ENCODE results near the gene LDLRAD4. TPM values are rescaled to one million over a fixed set of nuclear protein-coding genes. Genes with fewer than 3 reads are reported as not detected.
"Not testable (repeated sequence)": the region's sequence is repeated elsewhere in the genome, so short reads cannot be mapped to it uniquely, and the experiment has no call there.

LDLRAD4 gene
- total RNA-seq, 1 donor from 2014 or later, result 30.5 TPM

DNA sequence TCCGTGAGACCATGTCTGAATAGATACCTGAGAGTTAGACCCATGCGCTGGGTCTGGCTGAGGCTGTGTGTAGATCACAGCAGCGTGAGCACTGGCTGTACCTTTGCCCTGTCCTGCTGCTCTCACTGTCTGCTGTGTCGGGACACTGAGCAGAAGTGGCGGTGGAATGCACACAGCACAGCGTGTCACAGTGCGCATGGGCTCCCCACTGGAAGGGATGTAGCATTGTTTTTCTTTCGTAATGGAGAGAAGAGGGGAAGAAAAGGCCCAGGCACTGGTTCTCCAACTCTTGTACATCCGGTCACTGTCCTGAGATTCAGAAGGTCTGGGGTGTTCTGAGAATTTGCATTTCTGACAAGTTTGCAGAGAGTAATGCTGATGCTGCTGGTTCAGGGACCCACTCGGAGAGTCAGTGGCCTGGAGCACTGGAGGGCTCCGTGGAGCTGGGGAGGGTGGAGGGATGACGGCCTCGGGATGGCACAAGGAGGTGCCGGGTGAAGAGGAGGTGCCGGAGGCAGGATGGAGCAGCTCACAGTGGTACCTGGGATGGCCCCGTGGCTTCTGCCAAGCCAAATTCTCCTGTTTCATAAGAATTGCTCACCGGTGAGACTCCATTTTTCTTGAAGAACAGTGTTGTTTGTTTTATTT is 252.8 kb downstream of the LDLRAD4 start:
- intact Hi-C loops (cut with micrococcal nuclease), result no loop called here

DNA sequence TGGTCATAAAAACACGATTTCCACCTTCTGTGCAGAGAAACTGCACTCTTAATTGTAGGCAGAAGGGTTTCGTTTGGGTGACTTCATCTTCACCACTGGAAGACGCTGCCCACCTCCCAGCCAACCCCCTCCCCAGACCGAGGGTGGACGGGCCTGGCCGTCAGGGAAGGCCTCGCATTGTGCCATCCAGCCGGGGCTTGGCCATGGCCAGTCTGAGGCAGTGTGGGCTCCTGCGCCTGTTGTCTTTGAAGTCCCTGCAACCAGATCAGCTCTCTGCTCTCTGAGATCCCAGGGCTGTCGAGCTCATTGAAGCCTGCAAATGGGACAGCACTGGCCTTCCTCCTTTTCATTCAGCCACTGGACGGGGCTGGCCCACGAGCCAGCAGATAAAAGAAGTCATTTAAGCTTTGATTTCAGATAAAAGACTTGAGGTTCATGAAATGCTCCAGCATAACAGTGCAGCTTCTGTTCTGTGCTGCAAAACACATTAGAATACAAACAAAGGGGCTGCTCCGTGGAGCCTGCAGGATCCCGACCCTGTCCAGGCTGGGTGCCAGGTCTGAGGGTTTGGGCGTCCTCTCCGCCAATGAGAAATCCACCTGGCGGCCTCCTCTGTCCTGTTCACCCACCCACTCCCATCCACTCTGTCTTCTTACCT is 253.5 kb downstream of the LDLRAD4 start:
- Mint-ChIP-seq H3K27me3 (ENCODE audit: low read depth) (no peaks in the 10 kb centered on the region), H3K36me3 (ENCODE audit: low read depth) (peaks cover 54% of the 10 kb centered on the region), H3K4me1 (ENCODE audit: low read depth) (peaks cover 18% of the 10 kb centered on the region), H3K27ac (no peak overlapping the region), H3K9me3 (peaks cover 10% of the 10 kb centered on the region), H3K4me3 (ENCODE audit: low read depth) (no peak overlapping the region)
- DNase-seq (ENCODE audit: low spot score), result no peak
- intact Hi-C loops (cut with micrococcal nuclease), result no loop called here

More for the DNA sequence above, 252.8 kb downstream of the LDLRAD4 start:
- Mint-ChIP-seq H3K4me3 (ENCODE audit: low read depth) (no peak overlapping the region), H3K9me3 (peaks cover 18% of the 10 kb centered on the region), H3K27ac (no peak overlapping the region), H3K27me3 (ENCODE audit: low read depth) (no peaks in the 10 kb centered on the region), H3K4me1 (ENCODE audit: low read depth) (peaks cover 21% of the 10 kb centered on the region), H3K36me3 (ENCODE audit: low read depth) (peaks cover 56% of the 10 kb centered on the region)
- DNase-seq (ENCODE audit: low spot score), result no peak

DNA sequence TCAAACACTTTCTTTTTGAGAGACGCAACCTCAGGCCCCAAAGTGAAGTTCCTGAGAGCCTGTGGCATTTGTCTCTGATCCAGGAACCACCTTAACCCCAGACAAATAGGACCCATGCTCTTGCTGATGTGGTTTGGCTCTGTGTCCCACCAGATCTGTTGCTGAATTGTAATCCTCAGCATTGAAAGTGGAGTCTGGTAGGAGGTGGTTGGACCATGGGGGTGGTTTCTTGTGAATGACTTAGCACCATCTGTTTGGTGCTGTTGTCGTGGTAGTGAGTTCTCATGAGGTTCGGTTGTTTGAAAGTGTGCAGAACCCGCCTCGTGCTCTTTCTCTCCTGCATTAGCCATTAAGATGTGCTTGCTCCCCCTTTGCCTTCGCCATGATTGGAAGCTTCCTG is 255.2 kb downstream of the LDLRAD4 start:
- no peaks in the 10 kb centered on the region for H3K27me3 Mint-ChIP-seq (ENCODE audit: low read depth)
- no peak for DNase-seq (ENCODE audit: low spot score)
- H3K9me3 Mint-ChIP-seq, result no peaks in the 10 kb centered on the region
- H3K4me1 Mint-ChIP-seq (ENCODE audit: low read depth), result peaks cover 18% of the 10 kb centered on the region
- H3K4me3 Mint-ChIP-seq (ENCODE audit: low read depth), result no peak overlapping the region
- no peak overlapping the region for H3K27ac Mint-ChIP-seq
- intact Hi-C loops (cut with micrococcal nuclease), result no loop called here
- H3K36me3 Mint-ChIP-seq (ENCODE audit: low read depth), result peaks cover 47% of the 10 kb centered on the region

DNA sequence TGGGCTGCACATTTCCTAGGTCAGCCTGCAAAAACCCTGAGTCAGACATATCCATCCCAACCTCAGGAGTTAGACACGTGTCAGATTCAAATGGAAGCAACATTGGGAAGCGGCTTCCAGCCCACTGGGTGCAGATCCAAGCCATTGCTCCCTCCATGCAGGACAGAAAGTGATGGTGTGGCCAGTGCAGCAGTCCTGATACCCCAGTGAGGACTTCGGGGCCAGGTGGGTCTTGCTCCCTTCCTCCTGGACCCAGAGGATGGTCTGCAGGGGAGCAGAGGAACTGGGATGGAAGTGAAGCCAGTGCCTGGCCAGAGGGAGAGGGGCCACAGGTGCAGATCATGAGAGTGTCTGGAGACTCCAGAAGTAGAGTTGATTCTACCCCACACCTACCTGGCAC is 255.8 kb downstream of the LDLRAD4 start:
- Mint-ChIP-seq H3K36me3 (ENCODE audit: low read depth) (peaks cover 41% of the 10 kb centered on the region), H3K27me3 (ENCODE audit: low read depth) (no peaks in the 10 kb centered on the region), H3K9me3 (no peaks in the 10 kb centered on the region), H3K4me3 (ENCODE audit: low read depth) (no peak overlapping the region), H3K4me1 (ENCODE audit: low read depth) (peaks cover 13% of the 10 kb centered on the region), H3K27ac (no peak overlapping the region)
- intact Hi-C loops (cut with micrococcal nuclease), result no loop called here
- no peak for DNase-seq (ENCODE audit: low spot score)

DNA sequence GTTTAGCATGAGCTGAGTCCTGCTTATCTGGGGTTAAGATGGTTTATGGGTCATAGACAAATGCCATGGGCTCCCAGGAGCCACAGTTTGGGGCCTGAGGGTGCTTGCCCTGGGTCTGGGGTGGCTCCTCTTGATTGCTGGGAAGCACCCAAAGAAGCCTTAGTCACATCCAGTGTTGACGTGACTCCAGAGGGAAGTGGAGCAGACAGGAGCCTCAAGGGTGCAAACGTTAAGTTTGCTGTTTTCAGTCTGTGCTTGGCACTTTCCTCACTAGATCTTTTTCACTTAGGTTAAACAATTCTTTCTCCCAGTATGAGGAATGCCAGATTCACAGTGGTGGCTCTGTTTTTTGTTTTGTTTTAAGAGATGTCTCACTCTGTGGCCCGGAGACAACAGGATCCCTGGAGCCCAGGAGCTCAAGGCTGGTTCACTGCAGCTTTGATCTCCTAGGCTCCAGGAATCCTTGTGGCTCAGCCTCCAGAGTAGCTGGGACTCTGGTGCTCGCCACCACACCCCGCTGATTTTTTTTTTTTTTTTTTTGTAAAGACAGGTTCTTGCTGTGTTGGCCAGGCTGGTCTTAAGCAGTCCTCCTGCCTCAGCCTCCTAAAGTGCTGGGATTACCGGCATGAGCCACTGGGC is 256.5 kb downstream of the LDLRAD4 start:
- peaks cover 38% of the 10 kb centered on the region for H3K36me3 Mint-ChIP-seq (ENCODE audit: low read depth)
- intact Hi-C loops (cut with micrococcal nuclease), result no loop called here
- DNase-seq (ENCODE audit: low spot score), result no peak
- no peaks in the 10 kb centered on the region for H3K27me3 Mint-ChIP-seq (ENCODE audit: low read depth)
- no peak overlapping the region for H3K4me3 Mint-ChIP-seq (ENCODE audit: low read depth)
- no peak overlapping the region for H3K27ac Mint-ChIP-seq
- peaks cover 9% of the 10 kb centered on the region for H3K4me1 Mint-ChIP-seq (ENCODE audit: low read depth)
- H3K9me3 Mint-ChIP-seq, result no peaks in the 10 kb centered on the region

DNA sequence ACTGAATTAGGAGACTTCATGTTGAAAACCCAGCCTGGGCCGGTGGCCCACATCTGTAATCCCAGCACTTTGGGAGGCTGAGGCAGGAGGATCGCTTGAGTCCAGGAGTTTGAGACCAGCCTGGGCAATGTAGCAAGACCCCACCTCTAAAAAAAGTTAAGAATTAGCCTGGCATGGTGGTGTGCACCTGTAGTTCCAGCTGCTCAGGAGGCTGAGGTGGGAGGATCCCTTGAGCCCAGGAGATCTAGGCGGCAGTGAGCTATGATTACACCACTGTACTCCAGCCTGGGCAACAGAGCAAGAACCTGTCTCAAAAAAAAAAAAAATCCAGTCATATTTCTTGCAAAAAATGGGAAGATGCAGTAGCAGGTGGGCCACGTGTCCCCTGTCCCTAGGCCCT is 257.8 kb downstream of the LDLRAD4 start:
- H3K4me1 Mint-ChIP-seq (ENCODE audit: low read depth), result peaks cover 17% of the 10 kb centered on the region
- H3K9me3 Mint-ChIP-seq; DNase-seq (ENCODE audit: low spot score); H3K27ac Mint-ChIP-seq; H3K4me3 Mint-ChIP-seq (ENCODE audit: low read depth); intact Hi-C loops (cut with micrococcal nuclease); H3K27me3 Mint-ChIP-seq (ENCODE audit: low read depth): not testable (repeated sequence)
- H3K36me3 Mint-ChIP-seq (ENCODE audit: low read depth), result peaks cover 38% of the 10 kb centered on the region

DNA sequence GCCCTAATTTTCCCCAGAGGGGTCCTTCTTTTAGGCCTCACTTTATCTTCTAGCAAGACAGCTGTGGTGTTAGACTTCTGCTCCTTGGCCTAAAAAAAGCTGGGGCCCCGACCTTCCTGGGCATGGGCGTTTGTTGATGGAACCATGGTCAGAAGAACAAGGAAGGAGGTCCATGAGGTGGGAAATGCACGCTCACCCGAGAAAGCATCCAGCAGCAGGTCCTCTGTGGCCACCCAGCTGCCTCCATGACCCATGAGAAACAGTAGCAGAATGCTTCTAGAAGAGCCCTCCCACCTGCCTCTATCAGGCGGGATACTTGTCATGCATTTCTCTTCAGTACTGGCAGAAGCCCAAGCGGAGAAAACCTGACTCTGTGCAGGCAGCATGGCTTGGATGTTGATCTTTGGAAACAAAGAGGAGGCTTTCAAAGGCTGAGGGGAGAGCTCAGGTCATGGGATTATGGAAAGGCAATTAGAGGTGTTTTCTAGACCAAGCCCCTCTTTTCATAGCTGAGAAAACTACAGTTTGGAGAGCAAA is 258.7 kb downstream of the LDLRAD4 start:
- no peaks in the 10 kb centered on the region for H3K9me3 Mint-ChIP-seq
- no peak for DNase-seq (ENCODE audit: low spot score)
- intact Hi-C loops (cut with micrococcal nuclease), result no loop called here
- no peak overlapping the region for H3K27ac Mint-ChIP-seq
- H3K4me3 Mint-ChIP-seq (ENCODE audit: low read depth), result no peak overlapping the region
- peaks cover 38% of the 10 kb centered on the region for H3K36me3 Mint-ChIP-seq (ENCODE audit: low read depth)
- H3K27me3 Mint-ChIP-seq (ENCODE audit: low read depth), result no peaks in the 10 kb centered on the region
- peaks cover 17% of the 10 kb centered on the region for H3K4me1 Mint-ChIP-seq (ENCODE audit: low read depth)

DNA sequence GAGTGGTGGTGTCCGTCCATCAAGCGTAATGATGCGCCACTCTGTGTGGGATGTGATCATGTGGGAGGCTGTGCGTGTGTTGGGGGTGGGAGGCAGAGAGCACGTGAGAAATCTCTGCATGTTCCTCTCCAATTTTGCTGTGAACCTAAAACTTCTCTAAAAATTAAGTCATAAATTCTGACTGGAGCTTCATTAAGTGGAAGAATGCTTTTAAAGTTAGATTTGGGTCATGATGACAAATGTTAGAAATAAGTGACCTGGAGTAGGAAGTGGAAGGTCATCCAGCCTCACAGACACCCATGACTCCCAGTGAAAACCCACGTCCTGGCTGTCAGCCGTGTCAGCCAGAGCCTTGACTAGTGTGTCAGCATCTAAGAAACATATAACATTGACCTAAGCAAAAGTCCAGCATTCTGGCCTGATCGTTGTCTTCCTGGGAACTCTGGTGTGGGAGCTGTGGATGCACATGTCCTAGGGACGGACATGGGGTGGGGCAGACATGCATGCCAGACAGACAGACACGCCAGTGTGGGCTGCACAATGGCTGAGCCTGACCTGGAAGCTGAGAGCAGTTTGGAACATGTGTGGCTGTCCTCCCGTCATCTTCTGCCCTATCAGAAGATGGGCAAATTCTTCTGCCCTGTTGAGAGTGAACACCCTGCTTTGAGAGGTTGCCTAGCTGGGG is 262.2 kb downstream of the LDLRAD4 start:
- Mint-ChIP-seq H3K4me1 (ENCODE audit: low read depth) (peaks cover 15% of the 10 kb centered on the region), H3K36me3 (ENCODE audit: low read depth) (peaks cover 22% of the 10 kb centered on the region), H3K27ac (no peak overlapping the region)

DNA sequence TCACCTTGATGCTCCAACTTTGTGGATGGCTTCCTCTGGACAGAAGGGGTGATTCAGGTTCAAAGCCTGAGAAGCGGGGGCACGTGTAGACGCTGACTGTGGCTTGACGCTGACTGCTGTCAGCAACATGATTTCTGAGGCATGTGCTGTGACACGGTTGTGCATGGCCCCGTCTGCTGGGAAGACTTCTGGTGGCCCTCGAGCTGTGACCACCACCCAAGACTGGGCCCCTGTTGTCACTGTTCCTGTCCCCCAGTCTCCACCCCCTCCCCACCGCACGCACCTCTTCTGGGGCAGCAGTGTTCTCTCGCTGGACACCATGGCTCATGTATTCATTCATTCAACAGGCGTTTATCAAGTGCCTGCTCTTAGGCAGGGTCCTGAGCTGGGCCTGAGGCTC is 262.8 kb downstream of the LDLRAD4 start:
- Mint-ChIP-seq H3K4me1 (ENCODE audit: low read depth) (peaks cover 15% of the 10 kb centered on the region), H3K9me3 (no peaks in the 10 kb centered on the region), H3K36me3 (ENCODE audit: low read depth) (peaks cover 23% of the 10 kb centered on the region), H3K4me3 (ENCODE audit: low read depth) (no peak overlapping the region), H3K27ac (no peak overlapping the region), H3K27me3 (ENCODE audit: low read depth) (no peaks in the 10 kb centered on the region)
- no peak for DNase-seq (ENCODE audit: low spot score)
- intact Hi-C loops (cut with micrococcal nuclease), result no loop called here

More for the DNA sequence above, 262.2 kb downstream of the LDLRAD4 start:
- Mint-ChIP-seq H3K9me3 (no peaks in the 10 kb centered on the region), H3K27me3 (ENCODE audit: low read depth) (no peaks in the 10 kb centered on the region), H3K4me3 (ENCODE audit: low read depth) (no peak overlapping the region)
- no peak for DNase-seq (ENCODE audit: low spot score)
- intact Hi-C loops (cut with micrococcal nuclease), result no loop called here

DNA sequence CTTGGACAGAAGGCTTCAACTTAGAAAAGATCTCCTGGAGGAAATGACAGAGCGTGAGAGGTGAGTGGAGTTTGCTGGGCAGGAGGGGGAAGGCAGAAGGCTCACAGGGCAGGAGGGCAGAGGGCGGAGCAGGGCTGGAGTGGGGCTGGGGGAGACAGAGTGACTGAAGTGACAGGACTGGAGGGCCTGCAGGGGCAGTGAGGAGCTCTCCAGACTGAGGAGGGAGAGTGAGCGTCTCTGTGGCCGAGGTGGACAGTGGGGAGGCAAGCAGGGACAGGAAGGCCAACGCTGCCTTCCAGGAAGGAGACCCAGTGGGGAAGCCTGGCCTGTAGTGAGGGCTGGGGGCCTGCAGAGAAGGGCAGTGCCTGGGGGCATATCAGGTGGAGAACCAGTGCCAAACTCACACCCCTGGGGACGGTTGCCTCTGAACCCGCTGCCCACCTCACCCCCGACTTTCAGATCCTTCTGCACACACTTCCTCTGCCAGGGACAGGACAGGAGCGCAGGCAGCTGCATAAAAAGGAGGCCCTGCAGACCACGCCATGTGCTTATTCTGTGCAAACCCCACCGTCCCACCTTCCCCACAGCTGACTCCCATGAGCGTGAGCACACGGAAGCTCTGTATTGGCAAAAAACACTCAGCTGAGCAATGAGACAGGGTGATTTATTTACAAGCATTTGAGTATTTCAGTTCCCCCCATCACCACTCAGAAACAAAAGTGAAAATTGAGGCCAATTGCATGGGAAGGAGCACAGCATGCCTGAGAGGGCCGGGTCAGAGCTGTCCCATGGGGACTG is 263.5 kb downstream of the LDLRAD4 start:
- Mint-ChIP-seq H3K9me3 (no peaks in the 10 kb centered on the region), H3K4me1 (ENCODE audit: low read depth) (peaks cover 15% of the 10 kb centered on the region), H3K36me3 (ENCODE audit: low read depth) (peaks cover 18% of the 10 kb centered on the region), H3K27ac (no peak overlapping the region), H3K4me3 (ENCODE audit: low read depth) (no peak overlapping the region), H3K27me3 (ENCODE audit: low read depth) (no peaks in the 10 kb centered on the region)
- intact Hi-C loops (cut with micrococcal nuclease), result no loop called here
- DNase-seq (ENCODE audit: low spot score), result no peak

DNA sequence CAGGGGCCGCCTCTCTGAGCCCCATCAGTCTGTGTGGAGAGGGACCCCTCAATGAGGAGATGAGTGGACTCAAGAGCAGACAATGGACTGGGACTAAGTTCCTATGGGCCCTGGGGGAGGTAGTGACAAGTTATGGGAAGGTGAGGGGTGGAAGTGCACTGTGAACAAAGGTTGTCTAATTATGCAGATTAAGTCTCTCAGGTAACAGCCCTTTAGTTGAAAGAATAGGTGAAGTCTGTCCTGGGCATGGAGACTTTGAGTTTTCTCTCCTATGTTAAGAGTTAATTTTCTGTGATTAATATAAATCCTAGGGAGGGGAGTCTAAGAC is 264.0 kb downstream of the LDLRAD4 start:
- Mint-ChIP-seq H3K27ac (no peak overlapping the region), H3K36me3 (ENCODE audit: low read depth) (peaks cover 16% of the 10 kb centered on the region), H3K4me3 (ENCODE audit: low read depth) (no peak overlapping the region), H3K27me3 (ENCODE audit: low read depth) (no peaks in the 10 kb centered on the region), H3K9me3 (no peaks in the 10 kb centered on the region), H3K4me1 (ENCODE audit: low read depth) (peaks cover 16% of the 10 kb centered on the region)
- DNase-seq (ENCODE audit: low spot score), result no peak
- intact Hi-C loops (cut with micrococcal nuclease), result no loop called here
